MG63 (cell line): ENCODE results near the gene CNEP1R1. TPM values are rescaled to one million over a fixed set of nuclear protein-coding genes. Genes with fewer than 3 reads are reported as not detected.
"Not testable (repeated sequence)": the region's sequence is repeated elsewhere in the genome, so short reads cannot be mapped to it uniquely, and the experiment has no call there.

Source experiments
- DNase-seq: peaks from one replicate; pipeline ENCODE4 v3.0.0-alpha.2; 2020
- H3K27me3 ChIP-seq: fragments of 250-450 bp; sonication (Bioruptor Pico); 2 replicates; pipeline ENCODE4 v1.5.1; 2020; ENCODE audit warnings: mild to moderate bottlenecking, moderate library complexity
- H3K36me3 ChIP-seq: fragments of 250-450 bp; sonication (Bioruptor Pico); 2 replicates; pipeline ENCODE4 v1.5.1; 2020; ENCODE audit warnings: mild to moderate bottlenecking, moderate library complexity
- H3K4me3 ChIP-seq: fragments of 250-450 bp; sonication (Bioruptor Pico); 2 replicates; pipeline ENCODE4 v1.5.1; 2020; ENCODE audit warnings: mild to moderate bottlenecking, moderate library complexity
- H3K9me3 ChIP-seq: fragments of 250-450 bp; sonication (Bioruptor Pico); 2 replicates; pipeline ENCODE4 v1.5.1; 2020; ENCODE audit warnings: mild to moderate bottlenecking, moderate library complexity
- total RNA-seq: library from RNA; depleted of rRNA; stranded (reverse); fragments of >200 nt; shearing (Covaris generic); gene quantifications from 2 replicates; pipeline ENCODE4 v1.2.3, GENCODE V29; 2014; ENCODE audit warnings: low replicate concordance

Gene CNEP1R1
- total RNA-seq, 1 experiment from 2014 or later: 20.0 TPM

DNA sequence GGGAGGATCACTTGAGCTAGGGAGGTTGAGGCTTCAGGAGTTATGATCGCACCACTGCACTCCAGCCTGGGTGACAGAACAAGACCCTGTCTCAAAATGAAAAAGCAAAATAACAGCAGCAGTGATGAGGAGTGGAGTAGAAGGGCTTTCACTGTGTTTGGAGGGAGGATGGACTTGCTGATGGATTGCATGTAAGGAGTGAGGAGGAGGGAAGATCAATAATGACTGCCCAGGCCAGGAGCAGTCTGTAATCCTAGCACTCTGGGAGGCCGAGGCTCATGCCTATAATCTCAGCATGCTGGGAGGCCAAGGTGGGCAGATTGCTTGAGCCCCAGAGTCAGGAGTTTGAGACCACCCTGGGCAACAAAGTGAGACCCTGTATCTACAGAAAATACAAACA is 14.8 kb upstream of the CNEP1R1 start:
- H3K36me3 ChIP-seq: no peaks in the 10 kb centered on the region
- no peak overlapping the region for H3K4me3 ChIP-seq
- no peaks in the 10 kb centered on the region for H3K9me3 ChIP-seq
- no peak for DNase-seq
- H3K27me3 ChIP-seq: no peaks in the 10 kb centered on the region

DNA sequence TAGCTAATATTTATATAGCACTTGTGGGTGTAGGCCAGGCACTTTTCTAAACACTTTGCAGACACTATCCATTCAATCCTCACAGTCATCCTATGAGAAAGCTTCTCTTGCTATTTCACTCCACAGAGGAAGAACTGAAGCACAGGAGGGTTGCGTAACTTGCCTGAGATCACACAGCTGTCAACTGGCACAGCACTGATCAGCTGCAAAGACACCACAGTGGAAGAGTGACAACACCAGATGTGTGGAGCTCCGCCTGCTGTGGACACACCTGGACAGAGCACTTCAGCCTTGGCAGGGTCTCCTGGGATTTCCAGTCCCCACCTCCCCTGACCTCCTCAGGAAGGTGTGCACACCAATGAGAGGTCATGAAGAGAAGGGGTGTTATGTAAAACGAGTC is 13.3 kb upstream of the CNEP1R1 start:
- no peaks in the 10 kb centered on the region for H3K27me3 ChIP-seq
- no peaks in the 10 kb centered on the region for H3K36me3 ChIP-seq
- no peaks in the 10 kb centered on the region for H3K9me3 ChIP-seq
- no peak for DNase-seq
- no peak overlapping the region for H3K4me3 ChIP-seq

DNA sequence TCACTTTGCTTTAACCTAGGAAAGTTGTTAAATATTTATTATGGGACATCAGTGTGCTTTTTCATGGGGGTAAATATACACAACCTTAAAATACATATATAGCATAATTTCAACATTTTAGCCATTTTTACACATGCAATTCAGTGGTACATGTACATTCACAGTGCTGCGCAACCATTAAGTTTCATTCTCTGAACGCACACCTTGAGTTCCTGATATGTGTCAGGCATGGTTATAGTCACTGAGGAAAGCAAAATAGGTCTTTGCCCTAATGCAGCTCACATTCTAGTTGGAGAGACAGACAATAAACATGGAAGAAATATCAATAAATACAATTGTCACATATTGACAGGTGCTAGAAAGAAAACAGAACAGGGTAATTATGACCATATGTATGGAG is 12.8 kb upstream of the CNEP1R1 start:
- no peaks in the 10 kb centered on the region for H3K36me3 ChIP-seq
- no peaks in the 10 kb centered on the region for H3K27me3 ChIP-seq
- no peak for DNase-seq
- no peak overlapping the region for H3K4me3 ChIP-seq
- H3K9me3 ChIP-seq: no peaks in the 10 kb centered on the region

DNA sequence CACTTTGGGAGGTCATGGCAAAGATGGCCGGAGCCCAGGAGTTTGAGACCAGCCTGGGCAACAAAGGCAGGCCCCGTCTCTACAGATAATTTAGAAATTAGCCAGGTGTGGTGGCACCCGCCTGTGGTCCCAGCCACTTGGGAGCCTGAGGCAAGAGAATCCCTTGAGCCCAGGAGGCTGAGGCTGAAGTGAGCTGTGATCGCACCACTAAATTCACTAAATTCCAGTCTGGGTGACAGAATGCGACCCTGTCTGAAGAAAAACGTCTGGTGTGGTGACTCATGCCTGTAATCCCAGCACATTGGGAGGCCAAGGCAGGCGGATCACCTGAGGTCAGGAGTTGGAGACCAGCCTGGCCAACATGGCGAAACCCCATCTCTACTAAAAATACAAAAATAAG is 10.8 kb upstream of the CNEP1R1 start:
- H3K4me3 ChIP-seq, DNase-seq, H3K36me3 ChIP-seq, H3K27me3 ChIP-seq, H3K9me3 ChIP-seq: not testable (repeated sequence)

DNA sequence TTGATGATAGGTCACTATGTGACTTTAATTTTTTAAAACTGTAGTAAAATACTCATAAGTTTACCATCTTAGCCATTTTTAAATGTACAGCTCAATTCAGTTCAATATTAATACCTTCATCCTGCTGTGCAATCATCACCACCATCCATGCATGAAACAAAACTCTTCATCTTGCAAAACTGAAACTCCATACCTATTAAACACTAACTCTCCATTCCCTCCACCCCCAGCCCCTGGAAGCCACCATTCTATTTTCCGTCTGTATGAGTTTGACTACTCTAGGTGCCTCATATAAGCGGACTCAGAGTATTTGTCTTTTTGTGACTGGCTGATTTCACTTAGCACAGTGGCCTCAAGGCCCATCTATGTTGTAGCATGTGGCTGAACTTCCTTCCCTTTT is 9.4 kb upstream of the CNEP1R1 start:
- Histone ChIP-seq H3K36me3 (no peaks in the 10 kb centered on the region), H3K9me3 (no peaks in the 10 kb centered on the region), H3K27me3 (no peaks in the 10 kb centered on the region), H3K4me3 (no peak overlapping the region)
- no peak for DNase-seq

DNA sequence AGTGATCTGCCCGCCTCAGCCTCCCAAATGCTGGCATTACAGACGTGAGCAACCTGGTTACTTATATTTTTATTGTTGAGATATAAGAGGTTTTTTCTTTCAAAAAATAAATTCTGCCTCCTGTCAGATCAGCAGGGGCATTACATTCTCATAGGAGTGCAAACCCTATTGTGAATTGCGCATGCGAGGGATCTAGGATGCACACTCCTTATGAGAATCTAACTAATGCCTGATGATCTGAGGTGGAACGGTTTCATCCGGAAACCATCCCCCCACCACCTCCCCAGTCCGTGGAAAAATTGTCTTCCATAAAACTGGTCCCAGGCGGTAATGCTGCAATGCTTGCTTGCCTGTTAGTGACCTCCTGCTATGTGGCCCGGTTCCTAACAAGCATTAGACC is 7.5 kb upstream of the CNEP1R1 start:
- Histone ChIP-seq H3K27me3 (no peaks in the 10 kb centered on the region), H3K9me3 (no peaks in the 10 kb centered on the region), H3K4me3 (no peak overlapping the region), H3K36me3 (no peaks in the 10 kb centered on the region)
- no peak for DNase-seq

DNA sequence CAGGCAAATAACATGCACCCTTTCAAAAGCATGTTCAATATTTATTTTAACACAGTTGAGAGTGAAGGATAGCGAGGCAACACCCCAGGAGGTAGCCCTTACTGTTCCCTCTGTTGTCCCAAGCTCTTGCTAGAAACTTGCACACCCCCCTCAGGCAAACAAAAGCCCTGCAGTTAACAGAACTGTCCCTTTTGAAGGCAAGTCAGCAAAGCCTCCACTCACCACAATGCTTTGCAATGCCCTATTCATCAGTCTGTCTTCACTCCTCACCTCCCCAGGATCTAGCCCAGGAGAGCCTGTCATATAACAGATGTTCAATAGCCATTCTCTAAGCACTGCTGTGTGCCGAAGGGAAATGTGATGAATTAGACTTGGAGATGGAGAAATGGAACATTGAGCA is 3.5 kb upstream of the CNEP1R1 start:
- H3K9me3 ChIP-seq: no peaks in the 10 kb centered on the region
- H3K4me3 ChIP-seq: no peak overlapping the region
- H3K36me3 ChIP-seq: no peaks in the 10 kb centered on the region
- DNase-seq: no peak
- no peaks in the 10 kb centered on the region for H3K27me3 ChIP-seq

DNA sequence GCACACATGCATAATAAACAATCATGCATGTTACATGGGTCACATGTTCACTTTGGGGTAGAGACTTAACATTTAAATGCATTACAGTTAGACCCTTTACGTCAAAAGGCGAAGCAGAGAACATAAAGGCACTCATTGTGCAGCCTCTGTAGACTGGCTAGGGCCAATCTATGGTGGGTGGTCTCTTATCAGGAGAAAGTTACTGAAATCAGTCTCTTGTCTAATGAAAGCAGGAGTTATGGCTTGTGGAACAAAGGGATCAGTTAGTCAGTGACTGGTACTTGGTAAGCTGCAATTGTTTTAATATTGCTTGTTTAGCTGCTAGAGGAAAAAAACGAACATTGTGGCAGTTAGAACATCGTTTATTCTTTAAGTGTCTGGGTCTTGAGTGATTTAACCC is 1.4 kb upstream of the CNEP1R1 start:
- no peaks in the 10 kb centered on the region; the same call in 1 of the 2 replicates for H3K36me3 ChIP-seq
- no peak for DNase-seq
- no peak overlapping the region for H3K4me3 ChIP-seq

DNA sequence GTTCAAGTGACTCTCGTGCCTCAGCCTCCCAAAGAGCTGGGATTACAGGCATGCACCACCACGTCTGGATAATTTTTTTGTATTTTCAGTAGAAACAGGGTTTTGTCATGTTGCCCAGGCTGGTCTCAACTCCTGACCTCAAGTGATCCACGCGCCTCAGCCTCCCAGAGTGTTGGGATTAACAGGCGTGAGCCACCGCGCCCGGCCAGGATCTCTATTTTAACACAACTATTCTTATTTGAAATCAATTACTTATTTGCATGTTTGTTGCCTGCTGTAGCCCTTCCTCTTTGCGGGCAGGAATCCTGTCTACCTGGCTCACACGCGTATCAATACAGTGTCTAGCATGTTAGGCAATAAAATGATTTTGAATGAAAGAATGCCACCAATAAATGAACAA is 818 bp upstream of the CNEP1R1 start:
- DNase-seq: no peak

More for the DNA sequence above, 1.4 kb upstream of the CNEP1R1 start:
- Histone ChIP-seq H3K9me3 (no peaks in the 10 kb centered on the region), H3K27me3 (no peaks in the 10 kb centered on the region)

DNA sequence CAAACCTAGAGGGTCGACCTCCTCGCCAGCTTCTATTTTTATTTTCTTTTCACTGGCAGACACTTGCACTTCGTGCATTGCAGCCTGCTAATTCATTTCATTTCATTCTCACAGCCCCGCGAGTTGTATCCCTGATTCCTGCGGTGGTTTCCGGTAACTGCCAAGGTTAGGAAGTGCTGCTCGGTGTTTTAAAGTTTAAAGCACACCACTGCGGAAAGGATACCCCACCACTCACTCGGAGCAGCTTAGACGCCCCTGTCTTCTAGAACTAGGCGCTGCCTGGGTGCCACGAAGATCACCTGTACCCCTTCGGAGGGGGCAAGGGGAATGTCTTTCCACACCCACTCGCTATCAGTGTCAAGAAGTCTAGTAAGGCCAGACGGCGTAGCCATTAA is 509 bp downstream of the CNEP1R1 start:
- Histone ChIP-seq H3K36me3 (peaks cover 6% of the 10 kb centered on the region), H3K27me3 (no peaks in the 10 kb centered on the region), H3K9me3 (no peaks in the 10 kb centered on the region), H3K4me3 (peak overlapping the region; percentile 78)
- no peak for DNase-seq

More for the DNA sequence above, 818 bp upstream of the CNEP1R1 start:
- no peaks in the 10 kb centered on the region for H3K27me3 ChIP-seq
- no peaks in the 10 kb centered on the region; the same call in 1 of the 2 replicates for H3K36me3 ChIP-seq
- no peaks in the 10 kb centered on the region for H3K9me3 ChIP-seq
- peak overlapping the region; percentile 78; the same call in 1 of the 2 replicates for H3K4me3 ChIP-seq

DNA sequence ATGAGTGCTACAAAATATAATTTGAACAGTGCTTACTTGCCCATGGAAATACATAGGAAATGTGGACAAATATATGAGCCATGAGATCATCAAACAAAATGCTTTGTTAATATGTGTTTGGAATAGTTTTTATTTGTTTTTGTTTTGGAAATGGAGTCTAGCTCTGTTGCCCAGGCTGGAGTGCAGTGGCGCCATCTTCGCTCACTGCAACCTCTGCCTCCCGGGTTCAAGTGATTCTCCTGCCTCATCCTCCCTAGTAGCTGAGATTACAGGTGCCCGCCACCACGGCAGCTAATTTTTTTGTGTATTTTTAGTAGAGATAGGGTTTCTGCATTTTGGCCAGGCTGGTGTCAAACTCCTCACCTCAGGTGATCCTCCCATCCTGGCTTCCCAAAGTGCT is 2.8 kb downstream of the CNEP1R1 start:
- no peaks in the 10 kb centered on the region for H3K27me3 ChIP-seq
- H3K4me3 ChIP-seq: no peak overlapping the region
- H3K36me3 ChIP-seq: peaks cover 6% of the 10 kb centered on the region
- H3K9me3 ChIP-seq: no peaks in the 10 kb centered on the region
- no peak for DNase-seq

DNA sequence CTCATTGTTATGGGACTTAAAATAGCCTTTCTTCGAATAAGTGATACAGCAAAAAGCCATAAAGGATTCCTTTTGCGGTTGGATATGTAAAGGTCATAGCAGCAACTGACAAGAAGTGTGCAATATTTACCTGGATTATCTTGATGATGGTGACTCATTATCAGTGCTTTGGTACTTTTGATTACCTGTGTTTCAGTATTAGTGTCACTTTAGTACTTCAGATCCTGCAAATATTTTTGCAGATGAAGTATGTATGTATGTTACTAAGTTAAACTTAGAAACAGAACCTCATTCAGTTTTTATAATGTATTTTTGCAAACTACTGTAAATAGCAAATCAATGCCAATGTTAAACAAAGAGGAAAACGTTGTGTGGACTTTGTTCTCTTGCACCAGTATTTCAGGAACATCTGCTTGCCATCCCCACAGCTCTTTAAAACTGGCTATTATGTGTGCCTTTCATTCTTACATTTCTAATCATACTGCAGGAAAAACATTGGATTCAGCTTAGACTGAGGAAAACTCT is 10.5 kb downstream of the CNEP1R1 start:
- no peaks in the 10 kb centered on the region for H3K9me3 ChIP-seq
- DNase-seq: no peak
- H3K27me3 ChIP-seq: no peaks in the 10 kb centered on the region
- no peak overlapping the region for H3K4me3 ChIP-seq
- no peaks in the 10 kb centered on the region for H3K36me3 ChIP-seq

DNA sequence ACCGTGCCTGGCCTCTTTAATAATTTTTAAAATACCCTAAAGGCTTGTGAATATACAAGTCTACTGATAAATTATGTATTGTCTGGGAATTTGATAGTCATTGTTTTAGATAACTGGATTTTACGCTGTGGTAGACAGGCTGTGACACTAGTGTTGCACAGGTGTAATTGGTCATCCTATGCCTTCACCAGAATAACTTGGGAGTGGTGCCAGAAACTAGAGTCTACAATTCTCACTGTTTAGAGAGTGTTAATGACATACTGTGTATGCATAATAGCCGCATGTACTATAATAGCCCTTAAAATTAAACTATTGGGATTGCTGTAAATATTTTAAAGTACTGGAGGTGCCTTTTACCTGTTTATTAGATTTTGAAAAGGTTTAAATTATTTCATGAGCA is 11.4 kb downstream of the CNEP1R1 start:
- Histone ChIP-seq H3K9me3 (no peaks in the 10 kb centered on the region), H3K27me3 (no peaks in the 10 kb centered on the region), H3K36me3 (no peaks in the 10 kb centered on the region), H3K4me3 (no peak overlapping the region)
- DNase-seq: no peak

DNA sequence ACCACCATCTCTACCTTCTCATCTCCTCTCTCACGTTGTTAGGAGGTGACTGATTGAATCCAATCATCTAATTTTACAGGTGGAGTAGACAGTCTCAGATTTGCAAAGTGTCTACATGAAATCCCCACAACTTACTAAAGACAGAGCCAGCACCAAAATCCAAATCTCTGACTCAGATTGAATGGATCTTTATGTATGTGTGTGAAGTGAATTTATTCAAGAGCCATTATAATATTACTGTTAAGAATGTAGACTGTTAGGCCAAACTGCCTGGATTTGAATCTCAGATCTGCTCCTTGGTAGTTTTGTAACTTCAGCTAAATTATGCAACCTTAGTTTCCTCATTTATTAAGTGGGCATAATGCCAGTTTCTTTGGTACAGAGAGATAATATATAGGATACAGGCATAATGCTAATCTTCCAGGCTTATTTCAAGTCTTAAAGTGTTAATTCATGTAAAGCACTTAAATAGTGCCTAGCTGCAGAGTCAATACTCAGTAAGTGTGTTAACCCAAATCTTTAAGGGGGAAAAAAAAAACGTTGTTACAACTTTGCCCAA is 12.7 kb downstream of the CNEP1R1 start:
- DNase-seq: no peak

DNA sequence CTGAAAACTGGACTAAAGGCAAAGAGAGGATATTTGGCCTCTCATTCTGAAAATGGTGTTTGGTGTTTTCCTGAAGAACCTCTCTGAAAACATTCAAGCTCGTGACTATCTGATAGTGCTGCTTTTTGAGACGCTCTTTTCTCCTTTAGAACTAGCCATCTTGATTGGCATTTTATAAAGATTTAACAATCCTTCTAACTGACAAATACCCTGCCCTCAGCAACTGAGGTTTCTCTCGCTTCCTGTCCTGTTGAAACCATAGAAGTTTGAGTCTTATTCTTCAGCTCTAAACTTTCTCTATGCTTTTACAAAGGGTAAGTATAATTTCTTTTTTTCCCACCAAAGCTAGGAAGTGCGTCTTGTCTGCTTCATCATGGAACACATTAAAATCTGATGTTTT is 13.3 kb downstream of the CNEP1R1 start:
- Histone ChIP-seq H3K36me3 (no peaks in the 10 kb centered on the region), H3K4me3 (no peak overlapping the region), H3K9me3 (no peaks in the 10 kb centered on the region), H3K27me3 (no peaks in the 10 kb centered on the region)
- no peak for DNase-seq

More for the DNA sequence above, 12.7 kb downstream of the CNEP1R1 start:
- no peaks in the 10 kb centered on the region for H3K9me3 ChIP-seq
- H3K27me3 ChIP-seq: no peaks in the 10 kb centered on the region
- H3K36me3 ChIP-seq: no peaks in the 10 kb centered on the region
- H3K4me3 ChIP-seq: no peak overlapping the region

DNA sequence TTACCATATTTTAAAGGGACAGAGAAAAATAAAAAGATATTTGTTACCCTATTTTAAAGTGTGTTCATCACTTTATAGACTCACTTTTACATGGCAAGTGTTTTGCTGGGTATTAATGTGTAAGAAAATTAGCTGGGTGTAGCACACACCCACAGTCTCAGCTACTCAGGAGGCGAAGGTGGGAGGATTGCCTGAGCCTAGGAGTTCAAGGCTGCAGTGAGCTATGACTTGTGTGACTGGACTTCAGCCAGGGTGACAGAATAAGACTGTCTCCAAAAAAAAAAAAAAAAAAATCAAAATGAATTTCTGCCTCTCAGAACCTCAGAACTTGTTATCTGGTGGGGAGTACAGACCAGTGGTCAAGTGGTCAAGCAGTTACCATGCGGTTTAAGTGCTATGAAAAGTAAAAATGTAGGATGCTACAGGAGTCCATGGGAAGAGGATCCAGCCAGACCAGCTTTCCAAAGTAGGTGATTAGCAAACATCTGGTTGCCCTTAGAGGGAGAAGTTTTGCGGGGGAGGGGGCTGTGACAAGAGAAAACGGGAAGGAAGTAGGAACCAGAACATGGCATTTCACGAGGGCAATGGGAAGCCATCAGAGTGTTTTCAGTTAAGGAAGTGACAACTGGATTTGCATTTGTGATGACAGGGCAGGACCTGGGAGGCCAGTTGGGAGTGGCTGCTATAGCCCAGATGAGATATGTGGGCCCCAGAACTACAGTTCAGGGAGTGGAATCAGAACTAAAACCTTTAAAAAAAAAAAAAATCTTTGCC is 13.9 kb downstream of the CNEP1R1 start:
- DNase-seq: no peak
- Histone ChIP-seq H3K4me3 (no peak overlapping the region), H3K9me3 (no peaks in the 10 kb centered on the region)

DNA sequence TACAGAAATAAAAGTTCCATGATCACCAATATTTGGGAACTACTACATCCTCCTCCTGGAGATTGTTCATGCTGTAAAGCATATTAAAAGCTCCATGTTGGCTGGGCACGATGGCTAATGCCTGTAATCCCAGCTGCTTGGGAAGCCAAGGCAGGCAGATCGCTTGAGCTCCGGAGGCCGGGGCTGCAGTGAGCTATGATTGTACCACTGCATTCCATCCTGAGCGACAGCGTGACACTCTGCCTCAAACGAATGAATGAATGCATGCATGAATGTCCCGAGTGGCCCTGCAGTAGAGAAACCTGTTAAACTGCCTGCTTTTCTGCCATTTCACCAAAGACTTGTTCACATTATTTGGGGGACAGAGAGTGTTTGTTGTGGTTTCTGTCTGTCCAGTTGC is 15.0 kb downstream of the CNEP1R1 start:
- Histone ChIP-seq H3K36me3 (no peaks in the 10 kb centered on the region), H3K4me3 (no peak overlapping the region), H3K27me3 (no peaks in the 10 kb centered on the region), H3K9me3 (no peaks in the 10 kb centered on the region)
- no peak for DNase-seq

More for the DNA sequence above, 13.9 kb downstream of the CNEP1R1 start:
- no peaks in the 10 kb centered on the region for H3K27me3 ChIP-seq
- no peaks in the 10 kb centered on the region for H3K36me3 ChIP-seq

DNA sequence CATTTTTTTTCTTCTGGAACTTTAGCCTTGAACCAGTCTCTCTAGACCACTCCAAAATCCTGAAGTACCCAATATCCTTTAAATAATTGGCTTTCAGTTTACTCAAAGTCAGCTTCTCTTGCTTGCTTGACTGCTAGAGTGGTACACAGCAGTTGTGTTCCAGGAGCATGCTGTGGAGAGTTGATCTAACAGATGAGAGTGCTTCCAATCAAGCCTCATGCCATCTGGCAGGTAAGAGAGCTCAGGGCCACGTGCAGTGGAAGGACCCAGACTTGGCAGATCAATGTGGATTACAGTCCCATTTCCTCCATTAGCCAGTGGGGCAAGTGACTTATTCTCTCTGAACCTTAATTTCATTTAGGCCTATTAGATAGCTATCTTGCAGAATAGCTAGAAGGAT is 15.7 kb downstream of the CNEP1R1 start:
- Histone ChIP-seq H3K4me3 (no peak overlapping the region), H3K9me3 (no peaks in the 10 kb centered on the region), H3K27me3 (no peaks in the 10 kb centered on the region)

More for the DNA sequence above, 15.7 kb downstream of the CNEP1R1 start:
- H3K36me3 ChIP-seq: no peaks in the 10 kb centered on the region
- no peak for DNase-seq
